MM.1S (cell line): ENCODE results near the gene MICALL2.

ENCODE experiments used
- EZH2 ChIP-seq: fragments of 300-600 bp; sonication (generic); optimal IDR thresholded peaks from 2 replicates; pipeline ENCODE3; 2017; ENCODE audit warnings: low read depth, mild to moderate bottlenecking, antibody characterized with exemption, low read length, mixed read lengths
- TF ChIP-seq, protein P1 (sequence below): fragments of 300-600 bp; sonication (generic); IDR thresholded peaks from 2 replicates; pipeline ENCODE4 v1.5.1; 2016; ENCODE audit warnings: antibody characterized with exemption, low read length, mixed read lengths

GRCh38 chr7:1418505-1419309 lies 40.6 kb downstream of the MICALL2 start:
- TF ChIP-seq, protein P1, sequence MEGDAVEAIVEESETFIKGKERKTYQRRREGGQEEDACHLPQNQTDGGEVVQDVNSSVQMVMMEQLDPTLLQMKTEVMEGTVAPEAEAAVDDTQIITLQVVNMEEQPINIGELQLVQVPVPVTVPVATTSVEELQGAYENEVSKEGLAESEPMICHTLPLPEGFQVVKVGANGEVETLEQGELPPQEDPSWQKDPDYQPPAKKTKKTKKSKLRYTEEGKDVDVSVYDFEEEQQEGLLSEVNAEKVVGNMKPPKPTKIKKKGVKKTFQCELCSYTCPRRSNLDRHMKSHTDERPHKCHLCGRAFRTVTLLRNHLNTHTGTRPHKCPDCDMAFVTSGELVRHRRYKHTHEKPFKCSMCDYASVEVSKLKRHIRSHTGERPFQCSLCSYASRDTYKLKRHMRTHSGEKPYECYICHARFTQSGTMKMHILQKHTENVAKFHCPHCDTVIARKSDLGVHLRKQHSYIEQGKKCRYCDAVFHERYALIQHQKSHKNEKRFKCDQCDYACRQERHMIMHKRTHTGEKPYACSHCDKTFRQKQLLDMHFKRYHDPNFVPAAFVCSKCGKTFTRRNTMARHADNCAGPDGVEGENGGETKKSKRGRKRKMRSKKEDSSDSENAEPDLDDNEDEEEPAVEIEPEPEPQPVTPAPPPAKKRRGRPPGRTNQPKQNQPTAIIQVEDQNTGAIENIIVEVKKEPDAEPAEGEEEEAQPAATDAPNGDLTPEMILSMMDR = no peak
- TF ChIP-seq EZH2 = no peak
